GM12891 (cell line): ENCODE measurements around the gene DUSP15.

Source experiments
- POLR2A ChIP-seq: IDR thresholded peaks from 2 replicates; pipeline ENCODE4 v1.6.1; 2011; ENCODE audit warnings: low read depth, low read length, control low read depth
- POLR2AphosphoS5 ChIP-seq: IDR thresholded peaks from 2 replicates; pipeline ENCODE4 v1.6.1; 2011; ENCODE audit warnings: low read depth, low read length, control low read depth
- POU2F2 ChIP-seq: IDR thresholded peaks from 2 replicates; pipeline ENCODE4 v1.6.1; 2011; ENCODE audit warnings: low read depth, mild to moderate bottlenecking, control low read depth, low read length, moderate library complexity
- SPI1 ChIP-seq: IDR thresholded peaks from 2 replicates; pipeline ENCODE4 v1.6.1; 2011; ENCODE audit warnings: low read depth, low read length, control low read depth
- TAF1 ChIP-seq: IDR thresholded peaks from 2 replicates; pipeline ENCODE4 v1.6.1; 2011; ENCODE audit warnings: low read depth, low read length, control low read depth

DNA sequence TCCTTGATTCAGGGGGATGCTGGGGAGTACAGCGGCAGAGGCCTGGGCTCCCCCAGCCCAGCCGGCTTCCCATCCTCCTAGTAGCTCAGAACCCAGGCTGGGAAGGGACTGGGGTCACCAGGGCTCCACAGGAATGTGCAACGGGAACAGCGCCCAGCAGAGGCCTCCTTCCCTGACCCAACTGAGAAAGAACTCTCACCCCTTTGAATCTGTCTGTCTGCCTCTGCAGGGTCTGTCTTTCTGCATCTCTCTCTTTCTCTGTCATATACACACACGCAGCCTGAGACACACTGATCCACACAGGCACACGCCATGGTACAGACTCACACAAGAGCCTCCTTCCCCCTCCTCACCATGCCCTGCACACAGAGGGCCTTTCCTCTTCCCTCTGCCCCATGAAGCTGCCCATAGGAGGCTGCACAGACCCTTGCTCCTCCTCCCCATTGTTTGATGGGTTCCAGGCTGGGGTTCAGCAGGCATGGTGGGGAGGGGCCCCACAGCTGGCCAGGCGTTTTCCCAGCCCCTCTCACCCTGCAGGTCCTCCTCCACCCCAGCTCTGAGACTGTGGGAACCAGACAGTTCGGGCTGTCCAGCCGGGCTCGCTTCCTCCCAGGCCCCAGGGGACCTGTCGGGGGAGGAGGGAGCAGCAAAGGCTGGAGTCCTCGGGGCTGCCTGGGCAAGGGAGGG lies 27.7 kb downstream of the DUSP15 start:
- TF ChIP-seq POLR2A = no peak
- TF ChIP-seq TAF1 = no peak
- no peak for TF ChIP-seq SPI1
- TF ChIP-seq POLR2AphosphoS5 = no peak
- TF ChIP-seq POU2F2 = no peak
